H7 (cell line): ENCODE data around the gene MAK. TPM values are rescaled to one million over a fixed set of nuclear protein-coding genes. Genes with fewer than 3 reads are reported as not detected.
"Not testable (repeated sequence)": the region's sequence is repeated elsewhere in the genome, so short reads cannot be mapped to it uniquely, and the experiment has no call there.

Experiments used
- DNase-seq: peaks from one replicate; pipeline ENCODE4 v3.0.0; 2012
- H3K27me3 ChIP-seq: 2 replicates; pipeline ENCODE4 v1.6.0; 2011; ENCODE audit warnings: mild to moderate bottlenecking, low read length; ENCODE audit not compliant: control insufficient read depth, insufficient read depth
- H3K36me3 ChIP-seq: replicated peaks from 2 replicates; pipeline ENCODE4 v1.5.1; 2011; ENCODE audit warnings: low read length; ENCODE audit not compliant: control insufficient read depth, insufficient read depth
- H3K4me3 ChIP-seq: 2 replicates; pipeline ENCODE4 v1.5.1; 2011; ENCODE audit warnings: low read depth, mild to moderate bottlenecking, control low read depth, low read length, moderate library complexity; ENCODE audit not compliant: insufficient read depth
- total RNA-seq: library from RNA; depleted of rRNA; stranded (reverse); fragments of >200 nt; shearing (Covaris generic); gene quantifications from 2 replicates; pipeline ENCODE4 v1.2.3, GENCODE V29; 2014

The MAK gene
- total RNA-seq, 1 experiment from 2014 or later = 0.07 TPM

DNA sequence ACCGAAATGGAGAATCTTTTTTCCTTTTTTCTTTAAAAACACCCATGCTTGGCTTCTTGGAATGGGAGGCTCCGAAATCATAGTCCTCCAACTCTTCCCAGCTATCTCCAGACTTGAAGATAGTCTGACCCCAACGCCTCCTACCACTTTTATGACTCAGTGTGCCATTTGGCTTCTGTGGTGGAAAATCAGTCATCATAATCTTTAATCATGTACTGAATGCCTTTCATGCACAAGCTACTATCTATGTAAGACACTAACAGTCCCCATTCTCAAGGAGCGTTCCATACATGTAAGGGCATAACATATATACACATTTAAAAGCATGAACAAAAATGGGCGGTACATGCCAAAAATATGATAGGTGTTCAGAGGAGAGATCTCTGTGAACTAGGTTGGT, 46.7 kb downstream of the MAK start:
- H3K27me3 ChIP-seq = no peaks in the 10 kb centered on the region
- DNase-seq = no peak
- H3K4me3 ChIP-seq = no peak overlapping the region
- no peaks in the 10 kb centered on the region; the same call in 1 of the 2 replicates for H3K36me3 ChIP-seq

DNA sequence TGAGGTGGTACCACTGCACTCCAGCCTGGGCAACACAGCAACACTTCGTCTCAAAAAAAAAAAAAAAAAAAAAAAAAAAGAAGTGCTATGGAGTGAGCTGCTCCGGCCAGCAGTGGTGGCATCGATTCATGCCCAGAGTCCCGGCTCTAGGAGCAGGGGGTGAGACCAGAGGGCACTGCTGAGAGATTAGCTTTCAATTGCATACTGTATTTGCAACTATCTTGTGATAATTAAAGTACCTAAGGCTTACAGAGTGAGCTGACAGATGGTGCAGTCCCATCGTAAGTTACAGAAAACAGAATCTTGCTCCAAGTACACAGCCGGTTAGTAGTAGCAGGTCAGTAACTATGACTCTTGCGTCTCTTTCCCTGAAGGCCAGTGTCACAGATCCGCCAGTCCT, 59.3 kb downstream of the MAK start:
- H3K27me3 ChIP-seq = no peaks in the 10 kb centered on the region
- no peak overlapping the region for H3K4me3 ChIP-seq
- H3K36me3 ChIP-seq = peaks cover 1% of the 10 kb centered on the region; the same call in 1 of the 2 replicates
- DNase-seq = no peak

DNA sequence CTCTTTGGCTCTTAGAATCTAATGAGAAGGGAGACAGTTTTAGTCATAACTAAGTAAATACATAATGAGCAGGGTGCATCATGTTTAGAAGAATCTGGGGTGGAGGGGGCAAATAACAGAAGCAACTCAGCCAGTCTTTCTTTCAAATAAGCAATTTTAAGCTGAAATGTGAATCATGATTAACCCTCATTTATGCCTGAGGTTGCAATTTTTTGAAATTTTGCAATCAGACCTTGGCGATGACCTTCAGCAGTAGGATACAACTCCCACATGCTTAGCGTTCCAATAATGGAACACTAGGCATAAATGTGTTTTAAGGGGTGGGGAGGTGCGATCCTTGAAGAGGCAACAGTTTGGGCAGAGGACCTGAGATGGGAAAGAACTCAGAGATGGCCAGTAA, 60.1 kb downstream of the MAK start:
- Histone ChIP-seq H3K27me3 (no peaks in the 10 kb centered on the region), H3K36me3 (peaks cover 1% of the 10 kb centered on the region; the same call in 1 of the 2 replicates), H3K4me3 (no peak overlapping the region)
- no peak for DNase-seq

DNA sequence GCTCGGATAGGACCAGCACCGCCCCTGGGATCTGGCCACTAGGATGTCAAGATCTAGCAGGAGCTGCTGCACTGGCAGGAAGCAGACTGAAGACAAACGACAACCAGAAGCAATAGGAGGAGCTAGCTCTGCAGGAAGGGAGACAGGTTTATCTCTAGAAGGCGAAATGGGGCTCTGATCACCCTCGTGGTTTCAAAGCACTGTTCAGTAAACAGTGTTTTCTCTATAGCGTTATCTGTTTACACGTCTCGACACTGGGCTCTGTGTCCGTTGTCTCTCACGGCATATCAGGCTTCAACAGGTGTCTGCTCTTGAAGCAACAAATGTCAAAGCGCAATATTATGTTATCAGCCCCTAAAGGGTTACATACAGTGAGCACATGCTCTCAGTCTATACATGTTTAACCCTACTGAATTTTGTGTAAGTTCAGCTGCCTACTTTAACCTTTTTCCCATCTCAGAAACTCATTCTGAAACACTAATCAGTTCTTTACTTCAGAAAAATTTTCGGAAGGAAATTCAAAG, 66.9 kb downstream of the MAK start:
- H3K27me3 ChIP-seq = no peaks in the 10 kb centered on the region
- DNase-seq = no peak
- H3K4me3 ChIP-seq = no peak overlapping the region
- H3K36me3 ChIP-seq = peaks cover 2% of the 10 kb centered on the region

DNA sequence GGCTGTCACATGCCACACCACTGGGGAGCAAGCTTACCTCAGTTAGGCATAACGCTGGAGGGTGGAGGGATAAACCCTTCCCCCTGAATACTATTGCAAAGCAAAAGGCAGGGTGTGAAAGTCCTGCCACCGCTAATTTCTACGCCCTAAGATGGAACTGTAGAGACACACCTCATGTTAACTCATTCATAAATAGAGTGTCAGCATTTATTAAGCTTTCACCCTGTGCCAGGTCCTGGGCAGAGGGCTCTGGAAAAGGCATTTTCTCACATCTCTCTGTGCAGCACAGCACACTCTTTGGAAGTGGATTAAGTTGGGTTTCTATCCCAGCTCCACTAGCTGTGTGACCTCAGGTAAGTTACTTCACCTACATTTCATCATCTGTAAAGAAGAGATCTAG, 68.9 kb downstream of the MAK start:
- Histone ChIP-seq H3K36me3 (peaks cover 2% of the 10 kb centered on the region), H3K4me3 (no peak overlapping the region), H3K27me3 (no peaks in the 10 kb centered on the region)
- no peak for DNase-seq

DNA sequence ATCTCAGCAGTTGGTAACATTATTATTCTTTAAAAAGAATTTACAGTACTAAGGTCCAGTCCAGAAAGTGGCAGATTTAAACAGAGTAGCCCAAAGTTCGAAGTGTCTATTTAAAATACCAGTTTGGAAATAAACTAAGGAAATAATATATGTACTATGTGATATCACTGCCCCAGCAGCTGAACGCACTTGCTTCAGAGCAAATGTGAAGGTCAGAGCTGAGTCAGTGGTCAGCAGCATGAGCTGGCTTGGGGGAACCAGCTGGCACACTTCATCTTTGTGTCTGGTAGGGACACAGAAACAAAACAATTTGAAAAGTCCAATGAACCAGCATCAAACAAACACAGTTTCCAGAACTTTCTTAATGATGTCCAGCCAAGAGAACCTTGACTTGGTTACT, 75.3 kb downstream of the MAK start:
- DNase-seq = no peak
- H3K36me3 ChIP-seq = peaks cover 1% of the 10 kb centered on the region; the same call in 1 of the 2 replicates
- H3K27me3 ChIP-seq = no peaks in the 10 kb centered on the region
- H3K4me3 ChIP-seq = no peak overlapping the region

DNA sequence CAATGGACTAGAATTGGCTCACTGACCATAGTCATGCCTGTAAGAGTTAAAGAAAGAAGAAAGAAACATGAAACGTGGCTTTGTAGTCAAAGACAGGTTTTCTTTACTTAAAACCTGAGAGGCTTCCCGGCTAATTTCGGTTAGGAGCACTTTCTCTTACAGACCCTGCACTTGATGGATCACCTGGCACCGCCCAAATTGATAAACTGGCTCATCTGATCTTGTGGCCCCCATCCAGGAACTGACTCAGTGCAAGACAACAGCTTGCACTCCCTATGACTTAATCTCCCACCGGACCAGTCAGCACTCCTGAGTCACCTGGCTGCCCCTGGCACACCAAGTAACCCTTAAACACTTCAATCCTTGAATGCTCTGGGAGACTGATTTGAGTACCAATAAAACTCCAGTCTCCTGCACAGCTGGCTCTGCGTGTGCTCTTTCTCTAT, 78.4 kb downstream of the MAK start:
- DNase-seq = no peak
- peaks cover 8% of the 10 kb centered on the region for H3K36me3 ChIP-seq
- H3K27me3 ChIP-seq = no peaks in the 10 kb centered on the region
- no peak overlapping the region for H3K4me3 ChIP-seq

DNA sequence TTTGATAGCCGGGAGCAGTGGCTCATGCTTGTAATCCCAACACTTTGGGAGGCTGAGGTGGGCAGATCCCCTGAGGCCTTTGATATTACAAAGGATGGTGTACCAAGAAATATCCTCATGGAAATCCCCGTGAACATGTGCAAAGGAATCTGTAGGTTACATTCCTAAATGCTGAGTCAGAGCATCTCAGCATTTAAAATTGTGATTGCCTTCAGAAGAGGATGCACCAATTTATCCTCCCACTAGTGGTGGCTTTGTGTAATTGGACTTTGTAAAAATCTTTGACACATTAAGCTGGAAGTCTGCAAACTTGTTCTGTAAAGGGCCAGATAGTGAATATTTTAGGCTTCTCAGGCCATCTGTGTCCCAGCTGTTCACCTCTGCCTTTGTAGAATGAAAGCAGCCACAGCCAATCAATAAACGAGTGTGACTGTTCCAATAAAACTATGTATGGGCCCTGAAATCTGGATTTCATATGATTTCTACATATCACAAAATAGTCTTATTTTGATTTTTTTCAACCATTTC, 79.0 kb downstream of the MAK start:
- DNase-seq = peak; percentile 40
- peaks cover 12% of the 10 kb centered on the region for H3K36me3 ChIP-seq
- H3K27me3 ChIP-seq = no peaks in the 10 kb centered on the region
- no peak overlapping the region for H3K4me3 ChIP-seq

DNA sequence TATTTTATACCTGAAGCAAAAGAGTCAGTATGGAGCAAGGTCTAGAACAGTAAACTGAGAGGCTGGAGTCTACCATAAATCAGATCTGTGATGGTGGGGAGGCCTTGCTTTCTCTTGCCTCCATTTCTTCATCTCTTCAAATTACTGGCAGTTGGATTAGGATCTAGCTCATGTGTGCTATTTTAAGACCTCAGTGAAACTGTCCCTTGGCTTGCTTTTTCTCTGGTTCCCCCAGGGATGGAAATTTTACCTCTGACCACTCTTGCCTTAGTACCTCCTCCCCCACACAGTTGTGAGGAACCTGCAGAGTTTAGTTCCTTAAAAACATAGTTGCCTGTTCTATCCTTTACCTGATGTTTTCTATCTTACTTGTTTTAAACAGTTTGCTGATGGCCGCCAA, 82.3 kb downstream of the MAK start:
- no peak overlapping the region for H3K4me3 ChIP-seq
- H3K36me3 ChIP-seq = peaks cover 21% of the 10 kb centered on the region
- no peak for DNase-seq

DNA sequence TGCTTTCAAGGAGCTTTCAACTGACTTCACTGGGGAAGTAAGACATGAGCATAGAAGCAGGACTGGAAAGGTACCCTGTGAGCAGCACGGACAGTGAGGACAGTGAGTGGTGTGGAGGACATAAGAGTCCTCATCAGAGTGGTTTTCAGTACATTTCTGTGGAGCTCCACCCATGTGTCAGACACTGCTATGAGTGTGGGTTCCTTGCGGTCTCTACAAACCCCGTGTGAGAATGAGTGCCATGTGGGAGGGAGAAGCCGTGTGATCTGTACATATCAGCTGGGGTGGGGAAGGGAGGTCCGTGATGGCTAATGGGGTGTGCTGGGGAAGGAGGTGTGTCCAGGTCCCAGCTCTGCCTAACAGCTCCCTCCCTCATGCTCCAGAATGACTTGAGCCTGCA, 86.6 kb downstream of the MAK start:
- H3K4me3 ChIP-seq, DNase-seq: not testable (repeated sequence)
- peaks cover 29% of the 10 kb centered on the region for H3K36me3 ChIP-seq

More for the DNA sequence above, 82.3 kb downstream of the MAK start:
- no peaks in the 10 kb centered on the region for H3K27me3 ChIP-seq

DNA sequence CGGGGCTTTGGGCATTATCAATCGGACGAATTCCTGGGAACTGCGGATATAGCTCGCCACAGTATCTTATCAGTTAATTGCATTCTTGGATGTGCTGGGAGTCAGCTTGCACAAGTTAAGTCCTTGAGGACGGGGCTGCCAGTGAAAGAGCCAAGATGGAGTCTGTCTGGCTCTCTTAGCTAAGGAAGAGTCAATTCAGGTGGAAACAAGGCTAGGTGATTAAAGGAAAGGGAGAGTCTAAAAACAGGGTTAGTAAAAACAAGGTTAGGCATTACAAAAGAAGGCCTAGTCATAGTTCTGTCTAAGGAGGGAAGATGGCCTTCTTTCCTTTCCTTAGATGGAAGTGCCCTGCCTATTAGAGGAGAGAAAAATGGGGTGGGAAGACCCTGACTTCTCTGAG, 87.8 kb downstream of the MAK start:
- DNase-seq = not testable (repeated sequence)
- H3K36me3 ChIP-seq = peaks cover 27% of the 10 kb centered on the region

More for the DNA sequence above, 86.6 kb downstream of the MAK start:
- not testable (repeated sequence) for H3K27me3 ChIP-seq

DNA sequence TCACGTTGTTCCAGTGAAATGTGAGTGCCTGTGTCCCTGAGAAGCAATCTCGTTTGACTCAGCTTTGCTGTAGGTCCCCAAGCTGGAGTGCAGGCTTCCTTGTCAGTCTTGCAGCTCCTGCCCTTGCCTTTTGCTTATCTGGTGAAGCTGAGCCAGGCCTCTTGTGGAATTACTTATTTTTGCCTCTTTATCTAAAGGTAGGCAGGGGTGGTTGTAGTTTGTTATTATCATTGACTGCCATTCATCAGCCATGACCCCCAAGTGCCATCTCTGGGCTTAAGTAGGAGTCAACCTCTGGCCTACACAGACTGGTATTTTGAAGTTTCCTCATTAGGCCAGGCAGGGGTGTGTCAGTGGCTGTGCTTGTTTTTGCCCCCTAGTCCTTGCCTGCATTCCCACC, 88.6 kb downstream of the MAK start:
- no peak for DNase-seq
- H3K27me3 ChIP-seq = no peaks in the 10 kb centered on the region
- no peak overlapping the region; the same call in 1 of the 2 replicates for H3K4me3 ChIP-seq
- peaks cover 22% of the 10 kb centered on the region for H3K36me3 ChIP-seq

More for the DNA sequence above, 87.8 kb downstream of the MAK start:
- H3K4me3 ChIP-seq, H3K27me3 ChIP-seq: not testable (repeated sequence)

DNA sequence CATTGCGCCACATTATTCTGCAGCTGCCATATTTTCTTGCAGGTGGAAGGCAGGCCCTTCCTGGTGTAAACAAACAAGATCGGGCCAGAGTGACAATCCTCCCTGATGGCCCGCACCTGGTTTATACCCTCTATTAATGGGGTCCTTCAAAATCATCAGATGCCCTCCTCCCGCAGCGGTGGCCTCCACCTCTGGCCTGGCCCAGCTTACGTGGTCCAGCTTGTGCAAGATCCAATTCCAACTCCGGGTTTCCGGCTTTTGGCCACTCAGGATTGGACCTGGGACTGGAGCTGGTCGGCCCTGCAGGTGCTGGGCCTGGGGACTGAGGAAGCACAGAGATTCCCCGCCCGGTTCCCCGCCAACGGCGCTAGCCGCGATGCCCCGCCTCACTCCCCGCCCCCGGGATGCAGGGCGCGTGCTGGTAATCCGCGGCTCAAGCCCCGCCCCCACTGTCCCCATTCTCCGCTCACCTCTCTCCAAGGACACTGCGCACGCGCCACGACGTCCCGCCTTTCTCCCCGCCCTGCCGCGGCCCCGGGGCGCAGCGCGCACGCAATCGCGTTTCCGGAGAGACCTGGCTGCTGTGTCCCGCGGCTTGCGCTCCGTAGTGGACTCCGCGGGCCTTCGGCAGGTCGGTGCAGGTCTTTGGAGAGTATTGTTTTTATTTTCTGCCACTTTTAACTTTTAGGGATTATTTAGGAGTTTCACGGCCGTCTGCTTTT, 90.9 kb downstream of the MAK start, which contains the start of gene TMEM14B:
Gene TMEM14B, plus strand, starts transcription at position 555 of the 722 bp plus-strand sequence. CDS start 1,441 bp downstream, outside the sequence.
- peaks cover 14% of the 10 kb centered on the region for H3K36me3 ChIP-seq
- H3K27me3 ChIP-seq = no peaks in the 10 kb centered on the region
- peak; percentile 99 for DNase-seq
- peak within 1 kb of the TSS; percentile 87 for H3K4me3 ChIP-seq

DNA sequence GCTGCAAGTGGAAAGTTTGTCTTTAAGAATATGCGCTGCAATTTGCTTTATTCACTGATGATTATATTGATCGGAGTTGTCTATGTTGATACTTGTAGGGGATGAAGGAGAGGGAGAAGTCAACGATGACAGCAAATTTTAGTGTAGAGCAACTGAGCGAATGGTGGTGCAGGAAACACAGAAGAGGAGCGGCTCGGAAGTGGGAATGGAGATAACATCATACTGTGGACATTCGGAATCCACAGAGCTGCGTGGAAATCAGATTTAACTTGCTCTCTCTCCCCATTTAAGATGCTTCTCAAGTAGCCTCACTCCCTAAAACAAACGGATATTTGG, 91.5 kb downstream of the MAK start:
- Histone ChIP-seq H3K27me3 (no peaks in the 10 kb centered on the region), H3K4me3 (peak overlapping the region; percentile 87), H3K36me3 (peaks cover 14% of the 10 kb centered on the region)
- no peak for DNase-seq

DNA sequence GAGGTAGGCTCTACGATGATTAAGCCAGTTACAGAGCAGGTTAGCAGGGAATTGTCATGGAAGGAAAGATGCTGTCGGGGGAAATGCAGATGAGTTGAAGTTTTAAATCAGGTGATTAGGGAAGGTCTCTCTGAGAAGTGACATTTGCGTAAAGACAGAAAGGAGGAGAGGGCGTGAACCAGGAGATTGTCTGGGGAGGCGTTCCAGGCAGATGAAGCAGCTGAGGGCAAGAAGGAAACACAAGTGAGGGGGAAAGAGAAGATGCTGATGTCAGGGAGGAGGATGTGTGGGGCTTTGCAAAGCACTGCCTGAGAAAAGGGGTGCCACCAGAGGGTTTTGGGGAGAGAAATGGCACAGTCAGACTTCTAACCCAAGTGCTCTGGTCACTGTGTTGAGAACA, 93.2 kb downstream of the MAK start:
- peak; percentile 26 for DNase-seq
- no peaks in the 10 kb centered on the region for H3K27me3 ChIP-seq
- peaks cover 7% of the 10 kb centered on the region for H3K36me3 ChIP-seq
- H3K4me3 ChIP-seq = no peak overlapping the region
